HepG2 (cell line): ENCODE measurements around the gene TCF23. TPM values are rescaled to one million over a fixed set of nuclear protein-coding genes. Genes with fewer than 3 reads are reported as not detected.
A peak's percentile ranks its signal among the peaks of the same experiment; 100 is the strongest.

ENCODE experiments used
- ATAC-seq: fragments of 200-7000 bp; cut with Tn5 transposase; 3 replicates; pipeline ENCODE4 v1.9.1; 2020; ENCODE audit warnings: mild to moderate bottlenecking, moderate library complexity
- Bru-seq: library from RNA; stranded (reverse); fragments of 400-500 nt; gene quantifications from one replicate; lab custom pipeline; 2021; lab: Mats Ljungman, UMichigan
- BruChase-seq, 2 experiments: library from RNA; stranded (reverse); fragments of 400-500 nt; gene quantifications; one replicate each; lab custom pipeline; 2021; lab: Mats Ljungman, UMichigan
- BruUV-seq: library from RNA; stranded (reverse); fragments of 400-500 nt; replicated peaks from 2 replicates; lab custom pipeline; 2021; lab: Mats Ljungman, UMichigan
- CTCF ChIA-PET: fragments of 300-600 bp; formaldehyde crosslinking; extraction: SDS; loops from one replicate; lab custom pipeline; 2021; ENCODE audit warnings: low total read pairs, inconsistent platforms, low intra/inter-chr PET ratio; lab: Yijun Ruan, JAX
- POLR2A ChIA-PET: fragments of 350-600 bp; sonication (Branson Sonifier 250); formaldehyde crosslinking; loops from one replicate; lab custom pipeline; 2020; ENCODE audit warnings: antibody characterized with exemption, inconsistent platforms; lab: Yijun Ruan, JAX
- DNase-seq: peaks from one replicate; pipeline ENCODE4 v3.0.0-alpha.2; 2015; ENCODE audit warnings: low spot score
- FAIRE-seq: peaks from 3 replicates; lab custom pipeline; 2011; peaks lifted over from hg19 to GRCh38; lab: Jason Lieb, UNC
- H2AFZ ChIP-seq: one replicate; pipeline ENCODE4 v1.6.1; 2011; ENCODE audit warnings: low read length, inconsistent platforms
- H3K27ac ChIP-seq: fragments of 300-600 bp; 3 replicates; pipeline ENCODE4 v1.8.0; 2011; ENCODE audit warnings: mixed run types, mild to moderate bottlenecking, mixed read lengths, low read length, inconsistent platforms; ENCODE audit not compliant: insufficient read depth; ENCODE audit errors: extremely low read length
- H3K27me3 ChIP-seq, 2 experiments: fragments of 200-600 bp in 1 of 2; 2 replicates in 1 of 2; 3 replicates in 1 of 2; pipeline versions ENCODE4 v1.6.0 to v1.8.0; 2011; ENCODE audit warnings: low read length in 2 of 2, mild to moderate bottlenecking in 2 of 2, moderate library complexity in 2 of 2, inconsistent platforms in 1 of 2; ENCODE audit not compliant: insufficient read depth in 2 of 2, control insufficient read depth in 1 of 2
- H3K36me3 ChIP-seq, 2 experiments: fragments of 200-600 bp in 1 of 2; replicated peaks in 1 of 2; 2 replicates in 1 of 2; 3 replicates in 1 of 2; pipeline versions ENCODE4 v1.5.1 to v1.8.0; 2011; ENCODE audit warnings: low read length in 2 of 2, inconsistent platforms in 1 of 2; ENCODE audit not compliant: insufficient read depth in 2 of 2, control insufficient read depth in 1 of 2
- H3K4me1 ChIP-seq: 2 replicates; pipeline ENCODE4 v1.5.1; 2012; ENCODE audit warnings: low read length, inconsistent platforms; ENCODE audit not compliant: insufficient read depth
- H3K4me2 ChIP-seq: 2 replicates; pipeline ENCODE4 v1.6.0; 2011; ENCODE audit warnings: low read depth, low read length, inconsistent platforms
- H3K4me3 ChIP-seq, 3 experiments: fragments of 200-600 bp in 1 of 3; sonication (generic), shearing (Covaris generic) in 1 of 3; replicated peaks in 1 of 3; 2 replicates each; pipeline ENCODE4 v1.5.1; 2011 to 2016; ENCODE audit warnings: low read length in 3 of 3, inconsistent platforms in 2 of 3, low read depth in 2 of 3, mild to moderate bottlenecking in 2 of 3, control low read depth in 1 of 3, mixed read lengths in 1 of 3; ENCODE audit not compliant: insufficient read depth in 1 of 3
- H3K79me2 ChIP-seq: one replicate; pipeline ENCODE4 v1.6.1; 2011; ENCODE audit warnings: low read length, inconsistent platforms; ENCODE audit not compliant: insufficient read depth
- H3K9ac ChIP-seq: 2 replicates; pipeline ENCODE4 v1.6.0; 2011; ENCODE audit warnings: mild to moderate bottlenecking, low read depth, low read length, inconsistent platforms; ENCODE audit not compliant: insufficient read depth
- H3K9me3 ChIP-seq: 2 replicates; pipeline ENCODE4 v1.5.1; 2012; ENCODE audit warnings: mild to moderate bottlenecking, low read length
- H4K20me1 ChIP-seq: 2 replicates; pipeline ENCODE4 v1.6.0; 2011; ENCODE audit warnings: inconsistent platforms, mild to moderate bottlenecking, low read length, moderate library complexity; ENCODE audit not compliant: insufficient read depth
- GPN1 ChIP-seq: sonication (generic); formaldehyde crosslinking; IDR thresholded peaks from 2 replicates; pipeline ENCODE4 v1.5.1; 2020; ENCODE audit warnings: missing genetic modification reagents, borderline replicate concordance
- PRMT3 ChIP-seq: sonication (generic); formaldehyde crosslinking; IDR thresholded peaks from 2 replicates; pipeline ENCODE4 v1.8.1; 2022; ENCODE audit warnings: low read depth, mild to moderate bottlenecking, moderate library complexity, missing genetic modification reagents, borderline replicate concordance
- ZFP41 ChIP-seq: sonication (generic); formaldehyde crosslinking; IDR thresholded peaks from 2 replicates; pipeline ENCODE4 v1.4.0; 2020; ENCODE audit warnings: mild to moderate bottlenecking, missing genetic modification reagents, borderline replicate concordance
- ZFP82 ChIP-seq: sonication (generic); formaldehyde crosslinking; IDR thresholded peaks from 2 replicates; pipeline ENCODE4 v1.5.1; 2020; ENCODE audit warnings: mild to moderate bottlenecking, missing genetic modification reagents, borderline replicate concordance
- ZNF253 ChIP-seq: sonication (generic); formaldehyde crosslinking; IDR thresholded peaks from 2 replicates; pipeline ENCODE4 v1.8.0; 2022; ENCODE audit warnings: mild to moderate bottlenecking, missing genetic modification reagents, borderline replicate concordance
- ZNF616 ChIP-seq: sonication (generic); formaldehyde crosslinking; IDR thresholded peaks from 2 replicates; pipeline ENCODE4 v1.5.0; 2020; ENCODE audit warnings: low read depth, mild to moderate bottlenecking, missing genetic modification reagents
- WGBS: methylation state at CpG from one replicate; pipeline ENCODE4 v1.1.6; 2017; ENCODE audit warnings: low lambda C conversion rate; 5-methylcytosine and 5-hydroxymethylcytosine counted together
- in situ Hi-C: cut with HindIII; loops from 2 replicates; pipeline ENCODE4 v1.10.0; 2017; ENCODE audit warnings: low pct_unique_long_range_greater_than_20kb; ENCODE audit not compliant: extremely low pct_ligation_motif_present
- intact Hi-C: fragments of 100-400 bp; cut with micrococcal nuclease; formaldehyde crosslinking; loops from one replicate; pipeline ENCODE4 v1.10.0; 2022; ENCODE audit not compliant: unreplicated experiment
- long read RNA-seq, 2 experiments: library from RNA in 1 of 2; library from polyadenylated mRNA in 1 of 2; stranded (forward) in 1 of 2; unstranded in 1 of 2; transcript quantifications; one replicate each; pipeline ENCODE4 v2.0.0, GENCODE V29; 2019 to 2022
- polyA minus RNA-seq, 3 experiments: library from RNA; depleted of rRNA, polyadenylated mRNA; stranded (reverse); fragments of >200 nt; gene quantifications; 2 replicates each; pipeline ENCODE4 v1.2.3, GENCODE V29; 2011; ENCODE audit warnings: low replicate concordance in 1 of 3
- polyA plus RNA-seq, 8 experiments: library from polyadenylated mRNA; depleted of rRNA in 3 of 8; stranded (reverse) in 7 of 8; unstranded in 1 of 8; fragments of >200 nt; fragmentation: Illumina TruSeq in 4 of 8; extraction: Trizol in 4 of 8; gene quantifications; 2 replicates each; pipeline versions ENCODE4 v1.2.1 to v1.2.3, GENCODE V29; 2011 to 2016; ENCODE audit warnings: low read depth in 4 of 8, missing spikeins in 1 of 8, mixed read lengths in 1 of 8; ENCODE audit not compliant: insufficient read depth in 1 of 8
- total RNA-seq, 5 experiments: library from RNA; depleted of rRNA; stranded (reverse); fragments of >200 nt; fragmentation: Illumina TruSeq; extraction: Trizol; gene quantifications; 2 replicates each; pipeline ENCODE4 v1.2.3, GENCODE V29; 2016; ENCODE audit warnings: low read depth in 1 of 5
- TF ChIP-seq, protein P1 (sequence below): sonication (generic); formaldehyde crosslinking; IDR thresholded peaks from 2 replicates; pipeline ENCODE4 v1.5.1; 2020; ENCODE audit warnings: mild to moderate bottlenecking, missing genetic modification reagents, moderate library complexity
- TF ChIP-seq, protein P2 (sequence below): sonication (generic); formaldehyde crosslinking; IDR thresholded peaks from 2 replicates; pipeline ENCODE4 v1.9.0; 2022; ENCODE audit warnings: missing genetic modification reagents, mild to moderate bottlenecking, borderline replicate concordance
- TF ChIP-seq, protein P3 (sequence below): sonication (generic); formaldehyde crosslinking; IDR thresholded peaks from 2 replicates; pipeline ENCODE4 v1.5.1; 2020; ENCODE audit warnings: mild to moderate bottlenecking, missing genetic modification reagents, moderate library complexity

Gene TCF23
- total RNA-seq (2016; rRNA removed; fragmentation: Illumina TruSeq; extraction: Trizol): 0.02 and 0.04 TPM in 2 replicates
- total RNA-seq (2016; cell fraction: cytosol; rRNA removed; fragmentation: Illumina TruSeq; extraction: Trizol; ENCODE audit: low read depth): not detected in 2 replicates
- 0.15 TPM in 1 of 2 replicates, not detected in the other for total RNA-seq (2016; cell fraction: insoluble cytoplasmic fraction; rRNA removed; fragmentation: Illumina TruSeq; extraction: Trizol)
- not detected in 2 replicates for total RNA-seq (2016; cell fraction: membrane; rRNA removed; fragmentation: Illumina TruSeq; extraction: Trizol)
- total RNA-seq (2016; cell fraction: nucleus; rRNA removed; fragmentation: Illumina TruSeq; extraction: Trizol): not detected in 2 replicates
- polyA plus RNA-seq (2011; rRNA removed): 1.4 TPM in 2 replicates
- 0.98 and 1.1 TPM in 2 replicates for polyA plus RNA-seq (2011; cell fraction: cytosol; rRNA removed)
- 1.7 and 2.0 TPM in 2 replicates for polyA plus RNA-seq (2011; cell fraction: nucleus; rRNA removed)
- polyA plus RNA-seq (2012): 0.80 and 1.5 TPM in 2 replicates
- not detected in 2 replicates for polyA plus RNA-seq (2016; cell fraction: cytosol; fragmentation: Illumina TruSeq; extraction: Trizol; ENCODE audit: low read depth)
- polyA plus RNA-seq (2016; cell fraction: insoluble cytoplasmic fraction; fragmentation: Illumina TruSeq; extraction: Trizol; ENCODE audit: low read depth): not detected in 2 replicates
- polyA plus RNA-seq (2016; cell fraction: membrane; fragmentation: Illumina TruSeq; extraction: Trizol; ENCODE audit: low read depth): not detected in 2 replicates
- 0.12 TPM in 1 of 2 replicates, not detected in the other for polyA plus RNA-seq (2016; cell fraction: nucleus; fragmentation: Illumina TruSeq; extraction: Trizol; ENCODE audit: insufficient read depth, low read depth)
- polyA minus RNA-seq (2011; rRNA and poly(A)+ RNA removed; ENCODE audit: low replicate concordance): 1.3 TPM in 1 of 2 replicates, not detected in the other
- 0.49 and 0.70 TPM in 2 replicates for polyA minus RNA-seq (2011; cell fraction: cytosol; rRNA and poly(A)+ RNA removed)
- polyA minus RNA-seq (2011; cell fraction: nucleus; rRNA and poly(A)+ RNA removed): 0.52 and 0.62 TPM in 2 replicates
- percentile 9 among the genes with signal in this experiment for Bru-seq, nascent RNA
- not detected for BruChase-seq, experiment 1, labeled RNA remaining after a 6-hour chase
- BruChase-seq, experiment 2, labeled RNA remaining after a 2-hour chase: percentile 8 among the genes with signal in this experiment
- long read RNA-seq, experiment 1: 0 reads
- long read RNA-seq, experiment 2: 0 reads

DNA sequence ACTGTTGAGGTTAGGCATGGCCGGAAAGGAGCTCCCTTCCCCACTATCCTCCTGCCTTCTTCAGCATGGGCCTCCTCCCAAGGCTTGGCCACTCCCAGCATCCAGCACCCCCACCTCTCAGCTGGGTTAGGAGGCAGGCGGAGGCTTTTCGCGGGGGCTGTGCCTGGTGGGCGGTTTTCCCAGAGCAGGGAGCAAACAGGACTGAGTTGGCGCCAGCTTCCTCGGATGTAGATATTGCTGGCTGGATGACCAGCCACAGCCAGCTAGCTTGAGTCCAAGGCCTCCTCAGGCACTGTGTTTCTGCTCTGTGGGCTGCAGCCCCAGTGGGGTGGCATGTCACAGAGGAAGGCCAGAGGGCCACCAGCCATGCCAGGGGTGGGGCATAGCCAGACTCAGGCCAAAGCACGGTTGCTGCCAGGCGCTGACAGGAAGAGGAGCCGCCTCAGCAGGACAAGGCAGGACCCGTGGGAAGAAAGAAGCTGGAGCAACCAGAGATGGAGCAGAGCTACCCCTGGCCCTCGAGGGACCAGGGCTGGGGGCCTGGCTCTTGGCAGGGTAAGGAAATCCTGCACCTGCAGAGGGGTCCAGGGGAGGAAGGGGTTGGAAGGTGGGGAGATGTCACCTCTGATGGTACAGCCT, at the start of gene TCF23:
Gene TCF23 (plus strand): TSS at position 204 of the 639 bp plus-strand sequence. CDS start 130 bp downstream, at position 334.
- no peaks in the 10 kb centered on the region for H3K36me3 ChIP-seq
- no peaks in the 10 kb centered on the region for H3K79me2 ChIP-seq
- peak within 1 kb of the TSS; percentile 48 for H3K4me2 ChIP-seq
- ChIA-PET CTCF (no interaction called here), POLR2A (interaction anchor here (0.9 to 1.5 kb wide), 5 partner anchors 14 to 55 kb away, joined by 3 to 4 read pairs (median 3); partner anchors contain the start of gene PREB)
- H3K27ac ChIP-seq: no peak within 1 kb of the TSS
- no TSS peak for BruUV-seq
- no peaks in the 10 kb centered on the region for H3K9me3 ChIP-seq
- ATAC-seq: peak; percentile 33
- 47% methylated on average over 11 of the region's 12 CpGs for WGBS
- no peak for DNase-seq
- H4K20me1 ChIP-seq: no peaks in the 10 kb centered on the region
- intact Hi-C loops (no loop called here), in situ Hi-C loops (no loop called here)
- H3K4me1 ChIP-seq: peaks cover 63% of the 10 kb centered on the region
- peak within 1 kb of the TSS in 1 of 3 experiments; percentile 21; a peak in 1 of 6 replicates for H3K4me3 ChIP-seq
- FAIRE-seq: no peak
- H2AFZ ChIP-seq: peak within 1 kb of the TSS; percentile 2
- H3K27me3 ChIP-seq: peaks cover 0 to 2% of the 10 kb centered on the region in 2 experiments; a peak in 2 of 5 replicates
- H3K9ac ChIP-seq: peak within 1 kb of the TSS; percentile 2
- no peak for TF ChIP-seq ZNF616
- TF ChIP-seq GPN1 (CRISPR knock-in tag): no peak
- no peak for TF ChIP-seq ZNF253 (CRISPR knock-in tag)
- no peak for TF ChIP-seq PRMT3 (CRISPR knock-in tag)
- no peak for TF ChIP-seq ZFP41 (CRISPR knock-in tag)
- TF ChIP-seq, protein P1, sequence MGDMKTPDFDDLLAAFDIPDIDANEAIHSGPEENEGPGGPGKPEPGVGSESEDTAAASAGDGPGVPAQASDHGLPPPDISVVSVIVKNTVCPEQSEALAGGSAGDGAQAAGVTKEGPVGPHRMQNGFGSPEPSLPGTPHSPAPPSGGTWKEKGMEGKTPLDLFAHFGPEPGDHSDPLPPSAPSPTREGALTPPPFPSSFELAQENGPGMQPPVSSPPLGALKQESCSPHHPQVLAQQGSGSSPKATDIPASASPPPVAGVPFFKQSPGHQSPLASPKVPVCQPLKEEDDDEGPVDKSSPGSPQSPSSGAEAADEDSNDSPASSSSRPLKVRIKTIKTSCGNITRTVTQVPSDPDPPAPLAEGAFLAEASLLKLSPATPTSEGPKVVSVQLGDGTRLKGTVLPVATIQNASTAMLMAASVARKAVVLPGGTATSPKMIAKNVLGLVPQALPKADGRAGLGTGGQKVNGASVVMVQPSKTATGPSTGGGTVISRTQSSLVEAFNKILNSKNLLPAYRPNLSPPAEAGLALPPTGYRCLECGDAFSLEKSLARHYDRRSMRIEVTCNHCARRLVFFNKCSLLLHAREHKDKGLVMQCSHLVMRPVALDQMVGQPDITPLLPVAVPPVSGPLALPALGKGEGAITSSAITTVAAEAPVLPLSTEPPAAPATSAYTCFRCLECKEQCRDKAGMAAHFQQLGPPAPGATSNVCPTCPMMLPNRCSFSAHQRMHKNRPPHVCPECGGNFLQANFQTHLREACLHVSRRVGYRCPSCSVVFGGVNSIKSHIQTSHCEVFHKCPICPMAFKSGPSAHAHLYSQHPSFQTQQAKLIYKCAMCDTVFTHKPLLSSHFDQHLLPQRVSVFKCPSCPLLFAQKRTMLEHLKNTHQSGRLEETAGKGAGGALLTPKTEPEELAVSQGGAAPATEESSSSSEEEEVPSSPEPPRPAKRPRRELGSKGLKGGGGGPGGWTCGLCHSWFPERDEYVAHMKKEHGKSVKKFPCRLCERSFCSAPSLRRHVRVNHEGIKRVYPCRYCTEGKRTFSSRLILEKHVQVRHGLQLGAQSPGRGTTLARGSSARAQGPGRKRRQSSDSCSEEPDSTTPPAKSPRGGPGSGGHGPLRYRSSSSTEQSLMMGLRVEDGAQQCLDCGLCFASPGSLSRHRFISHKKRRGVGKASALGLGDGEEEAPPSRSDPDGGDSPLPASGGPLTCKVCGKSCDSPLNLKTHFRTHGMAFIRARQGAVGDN (CRISPR knock-in tag): peak; percentile 39; the same call in 1 of the 2 replicates
- TF ChIP-seq, protein P2, sequence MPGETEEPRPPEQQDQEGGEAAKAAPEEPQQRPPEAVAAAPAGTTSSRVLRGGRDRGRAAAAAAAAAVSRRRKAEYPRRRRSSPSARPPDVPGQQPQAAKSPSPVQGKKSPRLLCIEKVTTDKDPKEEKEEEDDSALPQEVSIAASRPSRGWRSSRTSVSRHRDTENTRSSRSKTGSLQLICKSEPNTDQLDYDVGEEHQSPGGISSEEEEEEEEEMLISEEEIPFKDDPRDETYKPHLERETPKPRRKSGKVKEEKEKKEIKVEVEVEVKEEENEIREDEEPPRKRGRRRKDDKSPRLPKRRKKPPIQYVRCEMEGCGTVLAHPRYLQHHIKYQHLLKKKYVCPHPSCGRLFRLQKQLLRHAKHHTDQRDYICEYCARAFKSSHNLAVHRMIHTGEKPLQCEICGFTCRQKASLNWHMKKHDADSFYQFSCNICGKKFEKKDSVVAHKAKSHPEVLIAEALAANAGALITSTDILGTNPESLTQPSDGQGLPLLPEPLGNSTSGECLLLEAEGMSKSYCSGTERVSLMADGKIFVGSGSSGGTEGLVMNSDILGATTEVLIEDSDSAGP (CRISPR knock-in tag): 0 out of 2 replicates have a peak, but pooled peaks have one; percentile 3
- TF ChIP-seq, protein P3, sequence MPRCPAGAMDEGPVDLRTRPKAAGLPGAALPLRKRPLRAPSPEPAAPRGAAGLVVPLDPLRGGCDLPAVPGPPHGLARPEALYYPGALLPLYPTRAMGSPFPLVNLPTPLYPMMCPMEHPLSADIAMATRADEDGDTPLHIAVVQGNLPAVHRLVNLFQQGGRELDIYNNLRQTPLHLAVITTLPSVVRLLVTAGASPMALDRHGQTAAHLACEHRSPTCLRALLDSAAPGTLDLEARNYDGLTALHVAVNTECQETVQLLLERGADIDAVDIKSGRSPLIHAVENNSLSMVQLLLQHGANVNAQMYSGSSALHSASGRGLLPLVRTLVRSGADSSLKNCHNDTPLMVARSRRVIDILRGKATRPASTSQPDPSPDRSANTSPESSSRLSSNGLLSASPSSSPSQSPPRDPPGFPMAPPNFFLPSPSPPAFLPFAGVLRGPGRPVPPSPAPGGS (CRISPR knock-in tag): peak; percentile 49; the same call in 1 of the 2 replicates
- TF ChIP-seq ZFP82 (CRISPR knock-in tag): no peak
